Heart right ventricle (tissue), 16 donors: ENCODE measurements around the gene ACVR1. TPM values are rescaled to one million over a fixed set of nuclear protein-coding genes. Genes with fewer than 3 reads are reported as not detected.
A peak's percentile ranks its signal among the peaks of the same experiment; 100 is the strongest.

ENCODE experiments used
- ATAC-seq, 8 donors: fragments of 200-7000 bp; cut with Tn5 transposase; one replicate each; pipeline ENCODE4 v1.9.1; 2020; ENCODE audit warnings: mild to moderate bottlenecking in 8 of 8, moderate library complexity in 8 of 8, moderate number of reproducible peaks in 1 of 8
- DNase-seq, 2 donors: peaks; one replicate each; pipeline ENCODE4 v3.0.0-alpha.2; 2020
- H3K27ac ChIP-seq, 10 donors: fragments of 200-600 bp; sonication (generic) in 2 of 10; one replicate each; pipeline versions ENCODE4 v1.5.0 to v1.8.0; 2020 to 2022; ENCODE audit warnings: mild to moderate bottlenecking in 3 of 10
- H3K27me3 ChIP-seq, 7 donors: fragments of 200-600 bp; one replicate each; pipeline ENCODE4 v1.8.0; 2021 to 2022; ENCODE audit warnings: mild to moderate bottlenecking in 2 of 7
- H3K36me3 ChIP-seq, 9 donors: fragments of 200-600 bp; sonication (generic) in 1 of 9; one replicate each; pipeline versions ENCODE4 v1.5.0 to v1.8.0; 2020 to 2022; ENCODE audit warnings: mild to moderate bottlenecking in 2 of 9
- H3K4me1 ChIP-seq, 9 donors: fragments of 200-600 bp; sonication (generic) in 1 of 9; one replicate each; pipeline versions ENCODE4 v1.5.0 to v1.8.0; 2020 to 2022; ENCODE audit warnings: mild to moderate bottlenecking in 4 of 9
- H3K4me3 ChIP-seq, 10 donors: fragments of 200-600 bp; sonication (generic) in 2 of 10; one replicate each; pipeline versions ENCODE4 v1.5.0 to v1.8.0; 2020 to 2022; ENCODE audit warnings: mild to moderate bottlenecking in 7 of 10, moderate library complexity in 2 of 10
- H3K9me3 ChIP-seq, 11 donors: fragments of 200-600 bp in 10 of 11; sonication (generic) in 2 of 11; one replicate each; pipeline versions ENCODE4 v1.5.0 to v1.8.0; 2013 to 2022; ENCODE audit warnings: mild to moderate bottlenecking in 2 of 11, control low read depth in 1 of 11, moderate library complexity in 1 of 11
- CTCF ChIP-seq, 9 donors: fragments of 200-600 bp; sonication (generic) in 2 of 9; IDR thresholded peaks; one replicate each; pipeline versions ENCODE4 v1.5.0 to v1.8.0; 2021 to 2022; ENCODE audit warnings: antibody characterized with exemption in 9 of 9, mild to moderate bottlenecking in 5 of 9, moderate library complexity in 1 of 9
- WGBS, 2 donors: extraction: QIAGEN DNeasy Blood & Tissue Kit; methylation state at CpG; one replicate each; pipeline ENCODE4 v1.1.7; 2013; ENCODE audit warnings: inconsistent platforms in 1 of 2; 5-methylcytosine and 5-hydroxymethylcytosine counted together
- intact Hi-C, 10 donors: fragments of 100-400 bp; cut with DNase I; formaldehyde crosslinking; loops; one replicate each; pipeline versions ENCODE4 v1.11.1 to v1.14.2; 2022
- polyA plus RNA-seq, 2 donors: library from polyadenylated mRNA; stranded (reverse); fragments of 200-250 nt; gene quantifications; one replicate each; pipeline ENCODE4 v1.2.3, GENCODE V29; 2013
- total RNA-seq, 10 donors: library from RNA; stranded (reverse); fragmentation: NEBNext Ultra II Directional in 3 of 10; extraction: Animal tissue kit (Norgen Biotek cat#: 25700) in 3 of 10; gene quantifications; one replicate each; pipeline versions ENCODE4 v1.2.1 to v1.2.4, GENCODE V29; 2021 to 2023
- donor health status: Arrhythmogenic right ventricular cardiomyopathy.
- donor health status: ischemic (EF 13 %, LVEDD 7.1; RV severe dilation, severe dysfunction).
- donor health status: healthy with polysubstance abuse.
- donor health status: DM: no; HTN: yes; CAD: no.
- donor health status: DM: no; HTN: no; CAD: no.
- donor health status: ischemic (EF 25% LVEDD 6.9; RV normal size, moderate dysfunction).
- donor health status: ischemic (EF 25% LVEDD 5.7; RV mildly dilated, moderate dysfunction).
- donor health status: healthy.
- donor health status: DM: yes; HTN: yes; CAD: no.
- donor health status: Ischemic cardiomyopathy.
- donor health status: ischemic (EF 35%, LVEDD 5.7; RV mildly dilated, moderate dysfunction).
- donor health status: nonischemic (EF 11% LVEDD 7.7; RV severe dilation, severe dysfunction).
- donor health status: DM: yes; HTN: yes; CAD: no.
- donor health status: PGD.
- donor health status: ischemic (EF 29% LVEDD 5.4; RV normal size, mild dysfunction).
- donor health status: nonischemic (EF 23%, LVEDD 6.1; RV moderate dilation, normal function).

ACVR1 gene
- total and polyA plus RNA-seq, 12 donors, result 4.2 to 32.7 (median 22.2) TPM

- intact Hi-C loops, result no loop called here
- no peaks in the 10 kb centered on the region for H3K27me3 ChIP-seq
- ATAC-seq (no peak), DNase-seq (no peak)
- H3K9me3 ChIP-seq, result no peaks in the 10 kb centered on the region
- no peak for TF ChIP-seq CTCF (IDR thresholded peaks at IDR 0.05)
- peaks cover 0 to 100% (median 51%) of the 10 kb centered on the region in 9 donors for H3K36me3 ChIP-seq
- 93 to 94% methylated on average over 2 of the region's 2 CpGs for WGBS, 2 donors
- no peak overlapping the region for H3K27ac ChIP-seq
- no peak overlapping the region for H3K4me3 ChIP-seq
- no peaks in the 10 kb centered on the region for H3K4me1 ChIP-seq
These were observed 106.3 kb downstream of the ACVR1 start for GRCh38 chr2:157769856-157770255.

- WGBS, 2 donors, result 95 to 98% methylated on average over 14 of the region's 14 CpGs
- no peaks in the 10 kb centered on the region for H3K9me3 ChIP-seq
- TF ChIP-seq CTCF (IDR thresholded peaks at IDR 0.05), result no peak
- H3K4me1 ChIP-seq, result no peaks in the 10 kb centered on the region
- no peak overlapping the region for H3K4me3 ChIP-seq
- ATAC-seq (peak in 1 of 8 donors; percentile 27), DNase-seq (no peak)
- peaks cover 0 to 99% (median 40%) of the 10 kb centered on the region in 9 donors for H3K36me3 ChIP-seq
- intact Hi-C loops, result no loop called here
- H3K27ac ChIP-seq, result no peak overlapping the region
- H3K27me3 ChIP-seq, result no peaks in the 10 kb centered on the region
These were observed 111.7 kb downstream of the ACVR1 start for GRCh38 chr2:157764386-157764785.

- ATAC-seq, result no peak
- intact Hi-C loops, result no loop called here
- Histone ChIP-seq H3K27ac (no peak overlapping the region), H3K9me3 (peaks cover 0 to 25% (median 11%) of the 10 kb centered on the region in 11 donors), H3K4me1 (no peaks in the 10 kb centered on the region), H3K4me3 (no peak overlapping the region), H3K36me3 (peaks cover 0 to 98% (median 37%) of the 10 kb centered on the region in 9 donors), H3K27me3 (no peaks in the 10 kb centered on the region)
- no peak for TF ChIP-seq CTCF (IDR thresholded peaks at IDR 0.05)
- no peak for DNase-seq
These were observed 114.6 kb downstream of the ACVR1 start for GRCh38 chr2:157761520-157761919.

- ATAC-seq (no peak), DNase-seq (no peak)
- peaks cover 0 to 98% (median 33%) of the 10 kb centered on the region in 9 donors for H3K36me3 ChIP-seq
- TF ChIP-seq CTCF (IDR thresholded peaks at IDR 0.05), result no peak
- intact Hi-C loops, result no loop called here
- no peak overlapping the region for H3K27ac ChIP-seq
- no peak overlapping the region for H3K4me3 ChIP-seq
- 87 to 89% methylated on average over 5 of the region's 5 CpGs for WGBS, 2 donors
- no peaks in the 10 kb centered on the region for H3K4me1 ChIP-seq
- peaks cover 0 to 30% (median 13%) of the 10 kb centered on the region in 11 donors for H3K9me3 ChIP-seq
- H3K27me3 ChIP-seq, result no peaks in the 10 kb centered on the region
These were observed 115.2 kb downstream of the ACVR1 start for GRCh38 chr2:157760949-157761348.
